Body of pancreas (tissue), 4 donors: ENCODE results near the gene NSUN2.

ENCODE experiments used
- CTCF ChIP-seq, 7 experiments: fragments of 450-650 bp in 4 of 7; fragments of 200-600 bp in 3 of 7; sonication (generic) in 3 of 7; IDR thresholded peaks; one replicate each; pipeline ENCODE4 v1.5.1; 2016 to 2019; ENCODE audit warnings: antibody characterized with exemption in 7 of 7
- POLR2A ChIP-seq, 3 donors: fragments of 450-650 bp; IDR thresholded peaks; one replicate each; pipeline ENCODE4 v1.6.1; 2016; ENCODE audit warnings: antibody characterized with exemption in 3 of 3, mild to moderate bottlenecking in 2 of 3

GRCh38 chr5:6582507-6583048 is 50.3 kb downstream of the NSUN2 start:
- TF ChIP-seq POLR2A (IDR thresholded peaks at IDR 0.05) (no peak), CTCF (IDR thresholded peaks at IDR 0.05) (no peak)
